22Rv1 (cell line): ENCODE results near the gene PLA2G5.

ENCODE experiments used
- ZFX ChIP-seq: fragments of 450-650 bp; IDR thresholded peaks from 2 replicates; pipeline ENCODE4 v1.6.1; 2017; ENCODE audit warnings: antibody characterized with exemption, borderline replicate concordance
- TF ChIP-seq, protein P1 (sequence below): fragments of 450-650 bp; IDR thresholded peaks from 2 replicates; pipeline ENCODE4 v1.5.1; 2017; ENCODE audit warnings: mild to moderate bottlenecking

DNA sequence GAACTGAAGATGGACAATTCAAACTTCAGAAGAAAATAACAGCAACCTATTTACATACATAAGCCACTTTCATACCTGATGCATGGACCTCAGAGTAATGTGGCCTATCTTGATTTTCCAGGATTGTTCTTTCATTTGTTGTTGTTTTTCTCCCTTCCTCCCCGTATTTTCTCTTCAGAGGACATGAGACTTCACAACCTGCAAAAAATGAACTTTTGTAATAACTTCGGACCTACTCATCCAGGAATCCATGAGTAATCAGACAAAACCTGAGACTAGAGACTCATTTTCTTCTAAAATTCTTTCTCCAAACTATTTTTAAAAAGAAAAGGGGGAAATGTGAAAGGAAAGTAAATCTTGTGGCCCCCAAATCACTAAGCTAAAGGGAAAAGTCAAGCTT lies 17.6 kb upstream of the PLA2G5 start:
- TF ChIP-seq, protein P1, sequence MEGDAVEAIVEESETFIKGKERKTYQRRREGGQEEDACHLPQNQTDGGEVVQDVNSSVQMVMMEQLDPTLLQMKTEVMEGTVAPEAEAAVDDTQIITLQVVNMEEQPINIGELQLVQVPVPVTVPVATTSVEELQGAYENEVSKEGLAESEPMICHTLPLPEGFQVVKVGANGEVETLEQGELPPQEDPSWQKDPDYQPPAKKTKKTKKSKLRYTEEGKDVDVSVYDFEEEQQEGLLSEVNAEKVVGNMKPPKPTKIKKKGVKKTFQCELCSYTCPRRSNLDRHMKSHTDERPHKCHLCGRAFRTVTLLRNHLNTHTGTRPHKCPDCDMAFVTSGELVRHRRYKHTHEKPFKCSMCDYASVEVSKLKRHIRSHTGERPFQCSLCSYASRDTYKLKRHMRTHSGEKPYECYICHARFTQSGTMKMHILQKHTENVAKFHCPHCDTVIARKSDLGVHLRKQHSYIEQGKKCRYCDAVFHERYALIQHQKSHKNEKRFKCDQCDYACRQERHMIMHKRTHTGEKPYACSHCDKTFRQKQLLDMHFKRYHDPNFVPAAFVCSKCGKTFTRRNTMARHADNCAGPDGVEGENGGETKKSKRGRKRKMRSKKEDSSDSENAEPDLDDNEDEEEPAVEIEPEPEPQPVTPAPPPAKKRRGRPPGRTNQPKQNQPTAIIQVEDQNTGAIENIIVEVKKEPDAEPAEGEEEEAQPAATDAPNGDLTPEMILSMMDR, result no peak
- TF ChIP-seq ZFX, result no peak
